ENCODE measurements around the gene KCNC4.

KCNC4 gene

DNA sequence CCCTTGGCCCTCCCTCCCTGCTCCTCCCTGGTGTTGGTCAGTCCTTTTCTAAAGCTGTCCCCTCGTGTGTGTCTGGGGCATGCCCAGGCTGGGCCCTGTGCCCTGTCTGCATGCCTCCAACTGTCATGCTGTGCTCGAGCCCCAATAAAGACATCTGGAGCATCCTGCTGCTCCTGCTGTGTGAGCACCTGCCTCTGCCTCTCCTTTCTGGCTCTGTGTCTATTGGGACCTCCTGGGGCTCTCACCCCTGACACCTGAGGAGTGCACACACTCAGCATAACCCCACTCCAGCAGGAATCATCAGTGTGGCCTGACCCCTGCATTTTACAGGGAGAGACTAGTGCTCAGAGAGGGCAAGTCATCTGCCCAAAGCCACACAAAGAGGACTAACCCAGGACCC lies 23.7 kb downstream of the KCNC4 start:
- no peak for DNase-seq

DNA sequence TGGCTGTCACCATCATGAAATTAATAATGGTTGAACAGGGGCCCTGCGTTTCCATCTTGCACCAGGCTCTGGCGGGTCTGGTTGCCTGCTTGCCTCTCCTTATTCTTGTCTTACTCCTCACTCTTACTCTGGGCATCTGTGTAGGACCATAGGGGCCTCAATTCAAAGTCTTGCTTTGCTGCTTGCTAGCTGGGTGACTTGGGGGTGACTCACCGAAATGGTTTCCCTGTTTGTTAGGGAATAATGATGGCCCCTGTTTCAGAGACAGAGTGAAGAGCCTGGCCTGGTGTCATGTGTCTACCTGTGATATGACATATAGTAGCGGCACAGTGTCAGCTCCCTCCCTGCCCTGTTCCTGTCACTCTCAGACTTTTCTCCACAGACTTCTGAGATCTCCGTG lies 24.6 kb downstream of the KCNC4 start:
- no peak for DNase-seq

DNA sequence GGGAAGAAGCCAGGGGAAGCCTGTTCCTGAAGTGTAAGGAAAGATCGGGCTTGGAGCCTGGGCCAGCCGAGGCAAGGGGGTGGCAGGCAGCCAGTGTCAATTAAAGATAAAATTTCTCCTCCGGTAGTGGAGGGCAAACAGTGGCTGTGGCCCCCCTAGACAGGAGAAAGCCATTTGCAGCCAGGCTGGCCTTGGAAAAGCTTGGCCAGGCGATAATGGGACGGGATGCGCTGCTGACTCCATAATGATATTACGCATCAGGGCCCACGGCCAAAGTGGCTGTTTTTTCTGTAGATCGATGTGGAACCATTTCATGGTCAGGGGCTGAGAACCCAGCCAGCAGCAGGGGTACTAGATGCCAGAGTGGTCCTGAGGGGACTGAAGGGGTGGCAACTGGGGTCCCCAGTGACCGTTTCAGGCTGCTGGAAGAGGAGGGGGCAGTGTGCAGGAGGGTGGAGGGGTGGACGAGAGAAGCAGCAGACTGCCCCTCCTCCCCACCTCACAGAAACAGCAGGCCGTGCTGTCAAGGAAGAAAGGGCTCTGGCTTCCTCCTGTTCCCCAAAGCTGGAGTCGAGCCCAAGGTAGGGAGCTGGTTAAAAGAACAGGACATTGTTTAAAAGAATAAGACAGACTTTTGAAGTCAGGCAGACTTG lies 25.2 kb downstream of the KCNC4 start:
- DNase-seq: no peak

GRCh38 chr1:110235834-110236682 lies 25.9 kb downstream of the KCNC4 start:
- DNase-seq: peak; percentile 73

DNA sequence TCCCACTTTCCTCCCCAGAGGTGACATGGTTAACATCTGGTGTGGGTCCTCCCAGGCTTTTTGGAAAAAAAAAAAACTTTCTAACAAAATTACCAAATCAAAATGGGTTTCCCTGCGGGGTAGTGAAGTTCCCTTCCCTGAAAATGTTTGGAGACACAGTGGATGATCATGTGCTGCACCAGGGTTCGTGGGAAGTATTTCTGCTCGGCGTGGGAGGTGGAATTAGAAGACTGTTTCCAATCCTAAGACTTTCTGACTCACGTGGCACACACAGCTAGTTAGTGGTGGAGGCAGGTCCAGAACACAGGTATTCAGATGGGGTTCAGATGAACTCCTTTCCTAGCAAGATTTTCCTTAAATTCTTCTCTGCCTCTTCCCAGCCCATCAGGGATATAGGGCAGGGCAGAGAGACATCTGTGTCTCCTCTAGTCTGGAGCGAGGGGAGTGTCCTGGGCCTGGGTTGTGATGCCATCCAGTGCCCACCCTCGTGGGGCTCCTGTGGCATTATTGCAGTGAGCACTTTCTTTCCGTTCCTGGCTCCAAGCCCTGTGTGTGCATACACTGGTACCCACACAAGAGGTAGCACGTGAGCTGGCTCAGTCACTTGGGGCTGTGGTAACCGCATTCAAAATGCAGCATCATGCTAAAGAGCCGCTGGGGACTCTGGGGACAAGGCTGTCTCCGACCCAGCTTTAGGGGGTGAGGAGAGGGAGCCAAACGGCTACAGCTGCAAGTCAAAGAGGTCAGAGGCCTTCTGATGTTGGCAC lies 27.5 kb downstream of the KCNC4 start:
- no peak for DNase-seq

- DNase-seq: no peak
Observed at GRCh38 chr1:110239441-110240430, 29.6 kb downstream of the KCNC4 start.

DNA sequence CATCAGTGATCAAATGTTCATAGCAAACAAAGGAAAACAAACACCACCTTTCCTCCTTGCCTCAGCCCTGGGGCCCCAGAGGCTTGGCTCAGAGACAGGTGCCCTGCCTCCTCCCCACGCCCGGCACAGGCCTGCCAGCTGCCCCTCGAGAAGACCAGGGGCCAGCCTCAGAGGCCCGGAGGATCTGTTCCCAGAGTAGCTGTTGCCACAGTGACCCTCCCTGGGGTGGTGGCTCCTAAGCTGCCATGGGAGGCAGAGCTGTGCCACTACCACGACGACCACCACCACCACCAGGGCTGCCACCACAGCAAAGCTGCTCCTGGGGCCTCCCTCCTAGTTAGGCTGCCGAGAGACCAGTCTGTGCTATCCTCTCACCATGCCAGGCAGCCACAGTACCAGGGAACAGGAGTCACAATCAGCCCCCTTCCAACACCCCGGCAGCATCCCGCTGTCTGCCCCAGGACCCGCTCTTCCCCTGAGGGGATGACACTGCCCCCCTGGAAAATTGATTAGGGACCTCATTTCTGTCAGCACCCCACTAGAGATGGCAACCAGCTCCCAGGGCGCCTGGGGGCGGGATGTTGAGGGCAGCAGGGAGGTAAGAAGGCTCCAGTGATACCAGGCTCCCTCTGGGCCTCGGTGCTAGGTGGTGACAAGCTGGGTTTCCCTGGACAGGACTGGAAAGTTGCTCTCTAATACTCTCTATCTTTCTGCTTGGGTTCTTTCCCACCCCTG lies 30.5 kb downstream of the KCNC4 start:
- DNase-seq: no peak

DNA sequence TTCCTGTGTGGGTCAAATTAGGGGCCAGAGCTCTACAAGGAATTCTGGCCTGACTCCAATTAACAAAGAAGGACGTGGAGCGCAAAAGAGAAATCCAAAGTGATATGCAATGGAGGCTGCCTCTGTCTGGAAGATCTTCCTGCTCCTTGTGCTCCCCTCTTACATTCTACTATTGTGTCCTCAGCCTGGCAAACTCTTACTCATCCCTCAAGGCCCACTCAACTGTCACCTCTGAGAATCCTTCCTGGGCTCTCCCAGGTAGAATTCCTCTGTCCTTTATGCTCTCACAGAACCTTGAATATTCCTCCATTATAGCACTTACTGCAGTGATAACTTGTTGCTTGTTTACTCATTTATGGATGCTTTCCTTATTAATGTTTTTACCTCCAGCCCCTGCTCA lies 31.4 kb downstream of the KCNC4 start:
- DNase-seq: no peak

DNA sequence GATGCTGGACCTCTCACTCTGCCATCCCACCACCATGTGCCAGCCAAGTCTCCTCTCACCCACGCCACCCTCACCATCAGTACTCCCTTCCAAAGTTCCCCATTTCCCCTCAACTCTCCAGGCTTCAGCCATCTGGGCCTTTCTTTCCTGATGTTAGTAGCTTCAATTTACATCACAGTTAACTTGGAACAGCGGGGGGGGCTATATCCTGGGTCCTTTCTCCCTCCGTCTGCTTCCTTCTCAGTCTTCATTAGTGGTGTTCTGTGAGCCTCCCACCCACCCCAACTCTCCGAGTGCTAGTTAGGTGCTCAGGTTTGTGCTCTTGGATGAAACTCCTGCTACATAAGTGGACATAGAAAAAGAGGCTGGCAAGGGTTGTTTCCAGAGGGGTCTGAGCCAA lies 31.9 kb downstream of the KCNC4 start:
- no peak for DNase-seq

DNA sequence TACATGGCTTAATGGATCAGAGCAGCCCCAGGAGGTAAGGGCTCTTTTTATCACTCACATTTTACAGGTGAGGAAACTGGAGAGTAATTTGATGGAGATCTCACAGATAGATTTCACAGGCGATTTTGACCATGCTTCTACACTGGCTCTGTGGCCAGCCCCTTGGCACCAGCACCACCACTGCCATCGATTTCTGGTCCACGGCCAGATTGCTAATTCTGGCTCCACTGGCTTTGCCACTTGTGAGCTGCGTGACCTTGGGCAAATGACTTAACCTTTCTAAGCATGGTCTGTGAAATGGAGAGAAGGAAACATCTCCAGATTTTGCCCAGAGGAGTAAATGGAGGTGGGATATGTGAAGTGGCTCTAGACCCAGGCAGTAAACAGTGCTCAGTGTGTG lies 32.6 kb downstream of the KCNC4 start:
- no peak for DNase-seq

- DNase-seq: no peak
Observed at GRCh38 chr1:110243146-110243545, 33.0 kb downstream of the KCNC4 start.

GRCh38 chr1:110243574-110243973 lies 33.5 kb downstream of the KCNC4 start:
- DNase-seq: peak; percentile 35

GRCh38 chr1:110245876-110246620 lies 35.9 kb downstream of the KCNC4 start:
- DNase-seq: no peak

GRCh38 chr1:110248746-110249145 lies 38.6 kb downstream of the KCNC4 start:
- DNase-seq: no peak

DNA sequence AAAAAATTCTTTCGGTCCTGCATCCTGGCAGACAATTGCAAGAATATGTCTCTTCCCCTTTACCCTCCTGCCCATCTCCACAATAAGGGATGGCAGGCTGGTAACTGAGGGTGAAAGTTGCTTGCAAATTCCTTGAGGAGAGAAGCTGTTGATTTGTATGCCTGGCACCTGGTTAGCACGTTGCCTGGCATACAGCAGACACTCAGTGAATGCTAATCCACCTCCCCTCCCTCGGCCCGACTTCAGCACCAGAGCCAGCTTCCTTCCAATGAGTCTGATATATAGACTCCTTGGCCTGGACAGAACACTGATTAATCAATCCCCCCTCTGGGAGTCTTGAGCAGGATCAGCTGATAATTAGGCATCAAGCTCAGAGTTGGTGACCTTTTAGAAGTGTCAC lies 39.1 kb downstream of the KCNC4 start:
- no peak for DNase-seq

DNA sequence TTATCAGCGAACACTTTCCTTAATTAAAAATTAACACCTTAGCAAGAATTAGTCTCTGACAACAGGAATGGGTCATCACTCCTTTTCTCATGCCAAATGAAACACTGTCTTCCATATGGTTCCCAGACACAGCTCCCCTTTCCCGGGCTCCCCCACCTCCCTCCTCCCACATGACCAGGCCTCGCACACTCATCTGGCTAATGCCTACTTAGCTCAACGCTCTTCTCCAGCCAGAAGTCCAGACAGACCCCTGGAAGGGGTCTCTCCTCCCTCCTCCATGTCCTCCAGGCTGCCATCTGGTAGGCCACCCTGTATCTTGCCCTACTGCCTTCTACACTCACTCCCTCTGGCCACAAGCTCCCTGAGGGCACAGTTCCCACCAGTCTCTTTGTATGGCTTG lies 39.9 kb downstream of the KCNC4 start:
- no peak for DNase-seq

- no peak for DNase-seq
Observed at GRCh38 chr1:110250749-110251148, 40.6 kb downstream of the KCNC4 start.

GRCh38 chr1:110253213-110253612 lies 43.1 kb downstream of the KCNC4 start:
- DNase-seq: no peak

DNA sequence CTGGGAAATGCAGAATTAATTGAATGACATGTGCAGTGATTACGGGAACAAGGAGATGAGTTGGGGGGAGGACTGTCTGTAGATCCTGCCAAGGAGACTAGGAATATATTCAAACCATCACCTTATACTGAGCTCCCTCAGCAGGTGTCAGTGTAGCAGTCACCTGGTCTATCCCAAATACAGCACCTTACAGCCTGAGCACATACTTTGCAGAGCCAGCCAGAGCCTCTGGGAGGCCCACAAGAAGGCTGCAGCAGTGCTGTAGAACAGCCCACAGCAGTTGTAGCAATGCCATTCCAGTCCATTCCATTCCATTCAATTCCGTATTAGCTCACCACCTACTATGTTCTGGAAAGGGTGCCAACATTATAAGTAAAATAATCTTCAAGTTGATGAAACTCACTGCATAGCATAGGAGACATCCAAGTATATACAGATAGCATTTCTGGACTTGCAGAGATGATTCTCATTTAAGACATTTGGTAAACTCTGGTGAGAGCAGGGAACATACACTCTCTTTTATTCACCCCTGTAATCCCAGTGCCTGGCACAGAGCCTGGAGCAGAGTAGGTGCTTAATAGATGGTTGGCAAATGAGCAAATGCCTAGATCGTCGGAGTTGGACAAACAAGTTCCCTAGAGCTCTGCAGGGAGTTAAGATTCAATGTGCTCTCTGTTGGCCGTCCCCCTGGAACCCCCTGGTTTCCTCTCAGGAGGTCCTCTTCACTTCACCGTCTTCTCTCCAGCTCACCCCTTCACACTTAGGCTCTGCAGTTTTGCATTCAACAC lies 44.7 kb downstream of the KCNC4 start:
- no peak for DNase-seq

DNA sequence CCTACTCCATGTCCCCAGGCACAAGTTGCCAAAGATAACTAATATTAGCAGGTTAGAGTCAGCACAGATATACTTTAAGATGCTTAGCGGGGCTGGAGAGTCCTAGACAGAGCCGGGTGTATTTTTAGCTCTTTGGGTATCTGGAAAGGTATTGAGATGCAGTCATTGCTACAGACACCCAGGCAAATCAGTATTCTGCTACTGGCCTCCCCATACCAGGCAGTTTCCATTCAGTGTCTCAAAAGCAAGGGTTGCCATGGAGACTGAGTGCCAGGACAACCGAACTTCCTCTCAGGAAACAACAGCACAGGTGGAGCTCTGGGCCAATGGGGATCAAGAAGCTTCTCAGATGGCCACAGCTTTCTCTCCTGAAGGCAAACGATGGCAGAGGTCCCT lies 45.3 kb downstream of the KCNC4 start:
- DNase-seq: no peak

Measured in stimulated activated CD4-positive, alpha-beta T cell treated with anti-CD3 and anti-CD28 coated beads, Interleukin-15, amount 100 ng/mL, for 24 hours (primary cell).